ENCODE measurements around the gene LRMDA. TPM values are rescaled to one million over a fixed set of nuclear protein-coding genes. Genes with fewer than 3 reads are reported as not detected.

Gene LRMDA
- total and polyA plus RNA-seq, 2 of the 4 experiments (the other 2 are of a cell fraction), result 0.07 TPM; not detected in 1

DNA sequence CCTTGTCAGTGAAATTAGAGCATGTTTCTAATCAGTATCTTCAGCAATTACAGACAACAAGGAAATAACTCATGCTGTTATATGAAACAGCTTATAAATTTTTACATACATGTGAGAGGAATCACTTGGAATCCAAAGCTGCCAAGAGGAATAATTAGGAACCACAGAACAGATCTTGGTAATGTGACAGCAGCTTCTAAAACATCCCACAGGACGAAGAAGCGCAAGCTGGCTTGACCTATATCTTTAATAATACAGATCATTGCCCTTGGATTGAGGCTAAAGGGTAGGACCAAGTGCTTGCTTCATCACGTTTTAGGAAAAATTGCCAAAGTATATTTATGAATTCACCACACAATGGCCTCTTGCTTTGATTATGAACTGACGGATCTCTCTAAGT, 869.8 kb downstream of the LRMDA start:
- Histone ChIP-seq H3K9ac (ENCODE audit: low read depth, low read length) (no peak overlapping the region), H3K18ac (ENCODE audit: low read depth, low read length) (no peak overlapping the region), H3K14ac (replicated peaks; ENCODE audit: low read depth, low read length) (no peak overlapping the region), H3K9me3 (ENCODE audit: control insufficient read depth, insufficient read depth, low read length) (no peaks in the 10 kb centered on the region), H3K23ac (ENCODE audit: low read depth, low read length) (no peak overlapping the region), H3K4me2 (ENCODE audit: low read depth, low read length) (no peak overlapping the region), H3K4me3 (ENCODE audit: insufficient read depth, low read depth, low read length) (no peak overlapping the region), H3K79me1 (ENCODE audit: low read depth in 1 of 2, low read length in 2 of 2) (no peaks in the 10 kb centered on the region), H3K56ac (ENCODE audit: extremely low read depth, insufficient read depth, low read length) (no peak overlapping the region), H2BK5ac (ENCODE audit: low read depth, low read length, poor library complexity, severe bottlenecking) (no peak overlapping the region), H2AK5ac (ENCODE audit: low read depth, low read length) (no peak overlapping the region; the same call in 1 of the 2 replicates), H2AFZ (replicated peaks; ENCODE audit: low read length, poor library complexity) (no peak overlapping the region), H2BK15ac (ENCODE audit: low read depth, low read length) (no peak overlapping the region), H3K27ac (ENCODE audit: insufficient read depth, low read length) (no peak overlapping the region), H3K9me1 (ENCODE audit: insufficient read depth, low read length) (no peaks in the 10 kb centered on the region), H3K4me1 (ENCODE audit: control insufficient read depth, insufficient read depth, low read length) (peaks cover 3% of the 10 kb centered on the region), H3K27me3 (ENCODE audit: control insufficient read depth, insufficient read depth, low read length) (no peaks in the 10 kb centered on the region), H4K8ac (ENCODE audit: low read depth in 2 of 2, low read length in 2 of 2) (no peak overlapping the region), H4K5ac (ENCODE audit: low read depth, low read length) (no peak overlapping the region), H4K20me1 (ENCODE audit: insufficient read depth, low read length) (no peaks in the 10 kb centered on the region), H3K36me3 (ENCODE audit: control insufficient read depth, insufficient read depth, low read length) (no peaks in the 10 kb centered on the region), H2BK120ac (ENCODE audit: low read depth, low read length) (no peak overlapping the region), H4K91ac (ENCODE audit: insufficient read depth, low read depth, low read length) (0 out of 2 replicates have a peak overlapping the region, but pooled peaks have one; percentile 39), H2BK20ac (ENCODE audit: low read depth, low read length) (no peak overlapping the region), H2AK9ac (replicated peaks; ENCODE audit: low read depth, low read length, poor library complexity) (no peak overlapping the region), H3K4ac (ENCODE audit: low read depth, low read length) (no peak overlapping the region)
- ATAC-seq (ENCODE audit: low read depth) (no peak), DNase-seq (no peak)
- intact Hi-C loops (cut with micrococcal nuclease) (loop anchor here (10.0 kb wide), 1 partner anchor 386 kb away; no protein-coding TSS in a partner anchor), dilution Hi-C loops (cut with HindIII; ENCODE audit: low sequenced_read_pairs, unreplicated experiment) (no loop called here), in situ Hi-C loops (cut with MboI; ENCODE audit: low sequenced_read_pairs) (loop anchor here (10.0 kb wide), 1 partner anchor 896 kb away; the partner anchor contains the start of gene ZNF503)
- WGBS, 2 experiments (ENCODE audit: extremely low coverage in 2 of 2, insufficient read length in 1 of 2), result no CpG with 5 or more reads among the region's 4 CpGs
- TF ChIP-seq MAFK (IDR thresholded peaks at IDR 0.05; ENCODE audit: low read depth, low read length), result no peak
- TF ChIP-seq MXI1 (IDR thresholded peaks at IDR 0.05; ENCODE audit: borderline replicate concordance, low read depth, low read length), result no peak
- TF ChIP-seq FOS (IDR thresholded peaks at IDR 0.05; ENCODE audit: low read depth, low read length), result no peak
- TF ChIP-seq RFX5 (IDR thresholded peaks at IDR 0.05; ENCODE audit: low read depth, low read length), result no peak
- TF ChIP-seq SMC3 (IDR thresholded peaks at IDR 0.05; ENCODE audit: low read depth, low read length), result no peak
- no peak for TF ChIP-seq CEBPB (IDR thresholded peaks at IDR 0.05; ENCODE audit: low read depth, low read length)
- TF ChIP-seq, protein P1, sequence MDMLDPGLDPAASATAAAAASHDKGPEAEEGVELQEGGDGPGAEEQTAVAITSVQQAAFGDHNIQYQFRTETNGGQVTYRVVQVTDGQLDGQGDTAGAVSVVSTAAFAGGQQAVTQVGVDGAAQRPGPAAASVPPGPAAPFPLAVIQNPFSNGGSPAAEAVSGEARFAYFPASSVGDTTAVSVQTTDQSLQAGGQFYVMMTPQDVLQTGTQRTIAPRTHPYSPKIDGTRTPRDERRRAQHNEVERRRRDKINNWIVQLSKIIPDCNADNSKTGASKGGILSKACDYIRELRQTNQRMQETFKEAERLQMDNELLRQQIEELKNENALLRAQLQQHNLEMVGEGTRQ (IDR thresholded peaks at IDR 0.05; ENCODE audit: low read depth, low read length), result no peak
- no peak for TF ChIP-seq RAD21 (IDR thresholded peaks at IDR 0.05; ENCODE audit: low read length)
- no peak for TF ChIP-seq POLR2A (IDR thresholded peaks at IDR 0.05; ENCODE audit: low read depth, low read length)
- no TSS peak for BruUV-seq (replicated peaks)
- POLR2A ChIA-PET (ENCODE audit: unreplicated experiment), result no interaction called here
- CTCF ChIA-PET, result no interaction called here

All from IMR-90 (cell line).